CD4-positive, alpha-beta memory T cell (primary cell): ENCODE data around the gene TEDDM1. TPM values are rescaled to one million over a fixed set of nuclear protein-coding genes. Genes with fewer than 3 reads are reported as not detected.

Source experiments
- CTCF ChIA-PET: fragments of 350-600 bp; sonication (Branson Sonifier 250); formaldehyde crosslinking; loops from one replicate; lab custom pipeline; 2021; ENCODE audit warnings: inconsistent platforms; ENCODE audit not compliant: partially characterized antibody; lab: Charles Lee
- POLR2A ChIA-PET: fragments of 350-600 bp; sonication (Branson Sonifier 250); formaldehyde crosslinking; loops from one replicate; lab custom pipeline; 2021; ENCODE audit not compliant: partially characterized antibody; lab: Charles Lee
- DNase-seq, 5 donors: peaks; one replicate each; pipeline versions ENCODE4 v3.0.0 to v3.0.0-alpha.2; 2020 to 2022; ENCODE audit warnings: mixed read lengths in 1 of 5
- H3K27ac ChIP-seq: one replicate; pipeline ENCODE4 v1.7.0; 2013; ENCODE audit warnings: low read depth, low read length
- H3K27me3 ChIP-seq: 2 replicates; pipeline ENCODE4 v1.7.0; 2013; ENCODE audit warnings: mild to moderate bottlenecking, low read length, moderate library complexity; ENCODE audit not compliant: insufficient read depth
- H3K36me3 ChIP-seq: 2 replicates; pipeline ENCODE4 v1.7.0; 2013; ENCODE audit warnings: mild to moderate bottlenecking, low read length, moderate library complexity; ENCODE audit not compliant: insufficient read depth
- H3K4me1 ChIP-seq: 2 replicates; pipeline ENCODE4 v1.7.0; 2013; ENCODE audit warnings: mild to moderate bottlenecking, low read length, moderate library complexity; ENCODE audit not compliant: insufficient read depth
- H3K4me3 ChIP-seq, 2 donors: one replicate each; pipeline ENCODE4 v1.7.0; 2013; ENCODE audit warnings: low read length in 2 of 2, mild to moderate bottlenecking in 1 of 2
- H3K9me3 ChIP-seq, 2 donors: one replicate each; pipeline ENCODE4 v1.7.0; 2013; ENCODE audit warnings: low read length in 2 of 2, control low read depth in 1 of 2; ENCODE audit not compliant: control insufficient read depth in 1 of 2
- H3K27ac Mint-ChIP-seq, 7 donors: one replicate each; pipeline ENCODE4 v1.8.0; 2020 to 2021; ENCODE audit warnings: mixed read lengths in 7 of 7, mild to moderate bottlenecking in 6 of 7, inconsistent platforms in 3 of 7, moderate library complexity in 3 of 7
- H3K27me3 Mint-ChIP-seq, 2 donors: one replicate each; pipeline ENCODE4 v1.8.0; 2020 to 2021; ENCODE audit warnings: mixed read lengths in 2 of 2
- H3K36me3 Mint-ChIP-seq, 2 donors: one replicate each; pipeline ENCODE4 v1.8.0; 2020 to 2021; ENCODE audit warnings: mixed read lengths in 2 of 2, inconsistent platforms in 1 of 2, mild to moderate bottlenecking in 1 of 2
- H3K4me1 Mint-ChIP-seq, 4 donors: one replicate each; pipeline ENCODE4 v1.8.0; 2020 to 2021; ENCODE audit warnings: mixed read lengths in 4 of 4, mild to moderate bottlenecking in 1 of 4
- H3K4me3 Mint-ChIP-seq, 8 donors: one replicate each; pipeline ENCODE4 v1.8.0; 2020 to 2021; ENCODE audit warnings: mixed read lengths in 8 of 8, mild to moderate bottlenecking in 7 of 8, moderate library complexity in 6 of 8, inconsistent platforms in 3 of 8
- H3K9me3 Mint-ChIP-seq, 8 donors: one replicate each; pipeline ENCODE4 v1.8.0; 2020 to 2021; ENCODE audit warnings: mixed read lengths in 8 of 8, mild to moderate bottlenecking in 5 of 8, inconsistent platforms in 3 of 8, moderate library complexity in 1 of 8
- intact Hi-C: fragments of 100-400 bp; cut with micrococcal nuclease; formaldehyde crosslinking; loops from one replicate; pipeline ENCODE4 v1.15.1; 2023
- polyA plus RNA-seq, 2 donors: library from polyadenylated mRNA; unstranded; fragments of 300-500 nt; fragmentation: Illumina TruSeq; gene quantifications; one replicate each; pipeline ENCODE4 v1.2.3, GENCODE V29; 2021
- total RNA-seq, 2 experiments: library from RNA; stranded (reverse); gene quantifications; one replicate each; pipeline ENCODE4 v1.2.3, GENCODE V29; 2021

TEDDM1 gene
- total and polyA plus RNA-seq, 4 experiments from 2014 or later: not detected

- ChIA-PET CTCF (interaction anchor here (1.0 to 1.7 kb wide), 2 partner anchors 11 to 265 kb away, joined by 3 to 6 read pairs; no protein-coding TSS in a partner anchor), POLR2A (no interaction called here)
- Histone ChIP-seq H3K27me3 (no peaks in the 10 kb centered on the region), H3K9me3 (no peaks in the 10 kb centered on the region), H3K4me3 (no peak overlapping the region), H3K27ac (no peak overlapping the region), H3K4me1 (no peaks in the 10 kb centered on the region), H3K36me3 (no peaks in the 10 kb centered on the region)
- peaks cover 3 to 7% (median 5%) of the 10 kb centered on the region in 8 donors for H3K9me3 Mint-ChIP-seq
- H3K4me1 Mint-ChIP-seq: no peaks in the 10 kb centered on the region
- H3K27me3 Mint-ChIP-seq: peaks cover 24 to 26% of the 10 kb centered on the region in 2 donors
- no peak overlapping the region for H3K27ac Mint-ChIP-seq
- intact Hi-C loops: no loop called here
- H3K36me3 Mint-ChIP-seq: no peaks in the 10 kb centered on the region
- no peak for DNase-seq
- H3K4me3 Mint-ChIP-seq: no peak overlapping the region
Measured at GRCh38 chr1:182408435-182409075, 8.1 kb upstream of the TEDDM1 start.

DNA sequence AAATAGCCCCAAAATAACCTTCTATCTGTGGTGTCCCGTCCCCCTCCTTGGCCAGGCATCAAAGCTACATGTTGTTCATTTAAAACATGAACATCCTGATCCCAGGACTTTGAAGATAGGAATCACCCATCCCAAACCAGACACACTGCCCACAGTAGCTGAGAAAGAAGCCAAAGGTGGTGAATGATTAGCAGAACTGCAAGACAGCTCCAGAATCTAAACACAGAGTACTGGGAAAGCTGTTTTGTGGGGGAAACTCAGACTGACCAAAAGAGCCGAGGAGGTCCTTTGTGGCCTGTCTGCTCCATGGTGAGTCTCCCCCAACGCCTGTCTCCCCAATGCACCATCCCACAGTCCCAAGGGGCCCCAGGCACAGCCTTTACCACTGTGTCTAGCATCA, 7.3 kb upstream of the TEDDM1 start:
- no peaks in the 10 kb centered on the region for H3K4me1 ChIP-seq
- no peak overlapping the region for H3K4me3 ChIP-seq
- H3K27me3 Mint-ChIP-seq: peaks cover 24 to 26% of the 10 kb centered on the region in 2 donors
- H3K4me1 Mint-ChIP-seq: no peaks in the 10 kb centered on the region
- no peaks in the 10 kb centered on the region for H3K36me3 Mint-ChIP-seq
- POLR2A ChIA-PET: no interaction called here
- no peak for DNase-seq
- intact Hi-C loops: no loop called here
- H3K27ac Mint-ChIP-seq: no peak overlapping the region
- H3K4me3 Mint-ChIP-seq: no peak overlapping the region
- H3K9me3 ChIP-seq: no peaks in the 10 kb centered on the region
- no peak overlapping the region for H3K27ac ChIP-seq
- no peaks in the 10 kb centered on the region for H3K36me3 ChIP-seq
- peaks cover 3 to 7% (median 5%) of the 10 kb centered on the region in 8 donors for H3K9me3 Mint-ChIP-seq
- H3K27me3 ChIP-seq: no peaks in the 10 kb centered on the region
- CTCF ChIA-PET: interaction anchor here (0.8 to 1.7 kb wide), 3 partner anchors 11 to 264 kb away, joined by 3 to 6 read pairs (median 3); no protein-coding TSS in a partner anchor

DNA sequence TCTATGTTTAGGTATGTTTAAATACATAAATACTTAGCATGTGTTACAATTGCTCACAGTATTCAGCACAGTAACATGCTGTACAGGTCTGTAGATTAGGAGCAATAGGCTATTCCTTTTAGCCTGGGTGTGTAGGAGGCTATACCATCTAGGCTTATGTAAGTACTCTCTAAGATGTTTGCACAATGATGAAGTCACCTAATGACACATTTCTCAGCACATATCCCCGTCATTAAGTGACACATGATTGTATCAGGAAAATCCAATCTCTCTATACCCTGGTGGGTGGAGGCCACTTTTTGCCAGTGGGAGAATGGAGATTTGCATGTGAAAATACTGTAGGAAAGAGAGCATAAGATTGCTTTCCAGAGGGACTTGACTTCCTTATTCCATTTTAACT, 5.5 kb upstream of the TEDDM1 start:
- Histone ChIP-seq H3K27me3 (no peaks in the 10 kb centered on the region), H3K36me3 (no peaks in the 10 kb centered on the region), H3K4me1 (no peaks in the 10 kb centered on the region), H3K9me3 (no peaks in the 10 kb centered on the region), H3K4me3 (no peak overlapping the region), H3K27ac (no peak overlapping the region)
- no peak for DNase-seq
- no peak overlapping the region for H3K4me3 Mint-ChIP-seq
- H3K9me3 Mint-ChIP-seq: peaks cover 3 to 7% (median 5%) of the 10 kb centered on the region in 8 donors
- no peaks in the 10 kb centered on the region for H3K36me3 Mint-ChIP-seq
- CTCF ChIA-PET: interaction anchor here (1.3 to 2.2 kb wide), 2 partner anchors 9 to 263 kb away, joined by 4 to 8 read pairs; no protein-coding TSS in a partner anchor
- H3K4me1 Mint-ChIP-seq: no peaks in the 10 kb centered on the region
- POLR2A ChIA-PET: no interaction called here
- intact Hi-C loops: no loop called here
- H3K27ac Mint-ChIP-seq: no peak overlapping the region
- peaks cover 24 to 26% of the 10 kb centered on the region in 2 donors for H3K27me3 Mint-ChIP-seq

DNA sequence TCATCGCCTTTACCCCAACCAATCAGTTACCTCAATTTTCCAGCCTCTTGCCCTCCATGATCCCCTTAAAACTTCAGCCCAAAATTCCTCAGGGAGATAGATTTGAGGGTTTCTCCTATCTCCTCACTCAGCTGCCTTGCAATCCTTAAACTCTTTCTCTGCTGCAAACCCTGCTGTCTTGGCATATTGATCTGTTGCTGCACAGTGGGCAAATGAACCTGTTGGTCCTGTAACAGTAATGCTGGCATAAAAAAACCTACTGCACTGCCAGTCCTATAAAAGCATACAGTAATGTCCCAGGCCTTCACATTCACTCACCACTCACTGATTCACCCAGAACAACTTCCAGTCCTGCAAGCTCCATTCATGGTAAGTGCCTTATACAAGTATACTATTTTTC, 5.1 kb upstream of the TEDDM1 start:
- POLR2A ChIA-PET: no interaction called here
- H3K9me3 Mint-ChIP-seq: peaks cover 3 to 7% (median 5%) of the 10 kb centered on the region in 8 donors
- no peaks in the 10 kb centered on the region for H3K36me3 Mint-ChIP-seq
- no peak overlapping the region for H3K4me3 Mint-ChIP-seq
- Histone ChIP-seq H3K27ac (no peak overlapping the region), H3K27me3 (no peaks in the 10 kb centered on the region), H3K36me3 (no peaks in the 10 kb centered on the region), H3K9me3 (no peaks in the 10 kb centered on the region), H3K4me3 (no peak overlapping the region), H3K4me1 (no peaks in the 10 kb centered on the region)
- peaks cover 24 to 26% of the 10 kb centered on the region in 2 donors for H3K27me3 Mint-ChIP-seq
- DNase-seq: no peak
- H3K27ac Mint-ChIP-seq: no peak overlapping the region
- CTCF ChIA-PET: interaction anchor here (0.8 to 2.2 kb wide), 3 partner anchors 9 to 318 kb away, joined by 3 to 9 read pairs (median 8); no protein-coding TSS in a partner anchor
- H3K4me1 Mint-ChIP-seq: no peaks in the 10 kb centered on the region
- intact Hi-C loops: no loop called here

DNA sequence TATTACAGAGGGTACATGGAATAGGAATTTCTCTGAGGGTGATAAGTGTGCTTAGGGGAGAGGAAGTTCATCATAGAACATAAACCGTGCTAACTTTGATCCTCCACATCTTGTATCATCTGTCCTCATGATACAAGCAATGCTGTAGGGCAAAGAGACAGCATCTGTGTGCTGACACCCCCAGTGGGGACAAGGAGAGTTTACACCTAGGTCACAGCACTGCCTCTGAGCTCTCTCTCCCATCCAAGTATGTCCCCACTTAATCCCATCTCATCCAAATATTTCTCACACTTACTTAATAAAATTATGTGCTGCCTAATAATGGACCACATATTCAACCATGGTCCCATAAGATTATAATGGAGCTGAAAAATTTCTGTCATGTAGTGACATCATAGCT, 4.3 kb upstream of the TEDDM1 start:
- Histone ChIP-seq H3K9me3 (no peaks in the 10 kb centered on the region), H3K4me3 (no peak overlapping the region), H3K4me1 (no peaks in the 10 kb centered on the region), H3K27me3 (no peaks in the 10 kb centered on the region), H3K36me3 (no peaks in the 10 kb centered on the region), H3K27ac (no peak overlapping the region)
- Mint-ChIP-seq H3K9me3 (peaks cover 3 to 7% (median 5%) of the 10 kb centered on the region in 8 donors), H3K4me3 (no peak overlapping the region), H3K4me1 (no peaks in the 10 kb centered on the region), H3K36me3 (no peaks in the 10 kb centered on the region), H3K27ac (no peak overlapping the region), H3K27me3 (peaks cover 20 to 24% of the 10 kb centered on the region in 2 donors)
- intact Hi-C loops: no loop called here
- CTCF ChIA-PET: interaction anchor here (0.8 to 2.2 kb wide), 3 partner anchors 8 to 317 kb away, joined by 3 to 9 read pairs (median 8); no protein-coding TSS in a partner anchor
- DNase-seq: no peak
- POLR2A ChIA-PET: no interaction called here

DNA sequence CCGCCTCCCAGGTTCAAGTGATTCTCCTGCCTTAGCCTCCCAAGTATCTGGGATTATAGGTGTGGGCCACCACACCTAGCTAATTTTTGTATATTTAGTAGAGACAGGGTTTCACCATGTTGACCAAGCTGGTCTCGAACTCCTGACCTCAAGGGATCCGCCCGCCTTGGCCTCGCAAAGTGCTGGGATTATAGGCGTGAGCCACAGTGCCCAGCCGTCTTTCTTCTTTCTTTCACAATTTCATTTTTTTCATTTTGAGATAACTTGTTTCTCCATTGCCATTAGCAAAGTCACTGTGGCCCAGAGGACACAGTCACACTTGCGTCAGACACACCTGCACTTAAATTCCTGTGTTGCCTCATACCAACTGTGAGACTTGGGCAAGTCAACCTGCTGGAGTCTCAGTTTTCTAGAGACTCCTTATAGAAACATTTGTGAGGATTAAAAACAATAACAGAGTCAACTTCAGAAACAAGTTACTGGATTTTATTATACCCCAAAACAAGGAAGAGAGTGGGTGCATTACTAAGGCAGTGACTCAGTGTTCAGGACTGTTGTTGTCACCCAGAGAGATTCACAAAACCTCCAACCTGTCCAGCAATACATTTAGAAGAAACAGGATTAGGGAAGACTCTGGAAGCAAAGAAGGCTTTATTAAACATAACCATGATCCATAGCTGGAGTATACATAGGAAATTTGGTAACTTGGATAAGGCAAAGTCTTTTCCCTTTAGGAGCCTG, 2.6 kb downstream of the TEDDM1 start:
- Histone ChIP-seq H3K9me3 (no peaks in the 10 kb centered on the region), H3K4me3 (no peak overlapping the region), H3K27ac (no peak overlapping the region), H3K4me1 (peaks cover 6% of the 10 kb centered on the region), H3K27me3 (no peaks in the 10 kb centered on the region), H3K36me3 (no peaks in the 10 kb centered on the region)
- H3K36me3 Mint-ChIP-seq: peaks cover 0 to under 1% of the 10 kb centered on the region in 2 donors
- POLR2A ChIA-PET: interaction anchor here (1.7 to 2.7 kb wide), 2 partner anchors 255 to 318 kb away, joined by 5 to 18 read pairs; no protein-coding TSS in a partner anchor
- DNase-seq: no peak
- H3K4me1 Mint-ChIP-seq: peaks cover 5 to 13% (median 8%) of the 10 kb centered on the region in 4 donors
- CTCF ChIA-PET: interaction anchor here (1.0 to 11.2 kb wide), 10 partner anchors 11 to 316 kb away, joined by 3 to 357 read pairs (median 6); no protein-coding TSS in a partner anchor
- intact Hi-C loops: loop anchor here (2.0 to 10.0 kb wide), 3 partner anchors 207 to 919 kb away; partner anchors contain the start of genes NPL and RGS16
- H3K27ac Mint-ChIP-seq: peak overlapping the region in 2 of 7 donors; percentile 13 to 60
- no peaks in the 10 kb centered on the region for H3K9me3 Mint-ChIP-seq
- H3K4me3 Mint-ChIP-seq: no peak overlapping the region
- no peaks in the 10 kb centered on the region for H3K27me3 Mint-ChIP-seq
